Subcutaneous abdominal adipose tissue (tissue), 5 donors: Measurements from ENCODE around the gene SDCBP2.
"Not testable (repeated sequence)": the region's sequence is repeated elsewhere in the genome, so short reads cannot be mapped to it uniquely, and the experiment has no call there.

ENCODE experiments used
- H3K27ac ChIP-seq: one replicate; pipeline ENCODE4 v1.7.0; 2013; ENCODE audit warnings: low read depth, mild to moderate bottlenecking, inconsistent platforms, low read length, moderate library complexity
- H3K27me3 ChIP-seq, 5 donors: one replicate each; pipeline ENCODE4 v1.7.0; 2013; ENCODE audit warnings: low read length in 5 of 5, inconsistent platforms in 1 of 5; ENCODE audit not compliant: control insufficient read depth in 5 of 5, insufficient read depth in 4 of 5
- H3K36me3 ChIP-seq, 5 donors: one replicate each; pipeline ENCODE4 v1.7.0; 2013; ENCODE audit warnings: low read length in 5 of 5; ENCODE audit not compliant: control insufficient read depth in 5 of 5, insufficient read depth in 5 of 5
- H3K4me1 ChIP-seq, 5 donors: one replicate each; pipeline ENCODE4 v1.7.0; 2013; ENCODE audit warnings: low read length in 5 of 5, mild to moderate bottlenecking in 3 of 5, moderate library complexity in 1 of 5; ENCODE audit not compliant: control insufficient read depth in 5 of 5, insufficient read depth in 5 of 5
- H3K4me3 ChIP-seq, 5 donors: one replicate each; pipeline ENCODE4 v1.7.0; 2013; ENCODE audit warnings: low read length in 5 of 5, low read depth in 1 of 5
- H3K9ac ChIP-seq, 5 donors: one replicate each; pipeline ENCODE4 v1.7.0; 2013; ENCODE audit warnings: low read length in 5 of 5, mild to moderate bottlenecking in 4 of 5, moderate library complexity in 3 of 5
- H3K9me3 ChIP-seq, 5 donors: one replicate each; pipeline ENCODE4 v1.7.0; 2013; ENCODE audit warnings: low read length in 5 of 5; ENCODE audit not compliant: control insufficient read depth in 5 of 5
- donor health status: healthy.
- donor health status: healthy.
- donor health status: healthy.
- donor health status: healthy.
- donor health status: healthy.

SDCBP2 gene

GRCh38 chr20:1362484-1362883 lies 33.5 kb upstream of the SDCBP2 start:
- H3K27ac ChIP-seq: no peak overlapping the region
- H3K4me3 ChIP-seq: no peak overlapping the region
- H3K36me3 ChIP-seq: peaks cover 16 to 41% (median 30%) of the 10 kb centered on the region in 5 donors
- H3K9ac ChIP-seq: no peak overlapping the region
- peaks cover 0 to 6% (median 0%) of the 10 kb centered on the region in 5 donors for H3K4me1 ChIP-seq
- peaks cover 0 to 3% (median 0%) of the 10 kb centered on the region in 5 donors for H3K9me3 ChIP-seq
- no peaks in the 10 kb centered on the region for H3K27me3 ChIP-seq

- Histone ChIP-seq H3K27ac (no peak overlapping the region), H3K4me3 (no peak overlapping the region), H3K4me1 (peaks cover 0 to 6% (median 0%) of the 10 kb centered on the region in 5 donors), H3K27me3 (no peaks in the 10 kb centered on the region), H3K36me3 (peaks cover 16 to 40% (median 27%) of the 10 kb centered on the region in 5 donors), H3K9me3 (no peaks in the 10 kb centered on the region), H3K9ac (no peak overlapping the region)
Measured at GRCh38 chr20:1360094-1360846, 31.3 kb upstream of the SDCBP2 start.

GRCh38 chr20:1357921-1358671 lies 29.2 kb upstream of the SDCBP2 start:
- Histone ChIP-seq H3K27ac (no peak overlapping the region), H3K4me3 (no peak overlapping the region), H3K9ac (no peak overlapping the region), H3K4me1 (no peaks in the 10 kb centered on the region), H3K9me3 (peaks cover 0 to 4% (median 0%) of the 10 kb centered on the region in 5 donors), H3K36me3 (peaks cover 16 to 41% (median 33%) of the 10 kb centered on the region in 5 donors), H3K27me3 (no peaks in the 10 kb centered on the region)

- H3K9me3 ChIP-seq: peaks cover 0 to 4% (median 0%) of the 10 kb centered on the region in 5 donors
- H3K4me1 ChIP-seq: no peaks in the 10 kb centered on the region
- no peak overlapping the region for H3K4me3 ChIP-seq
- peaks cover 4 to 17% (median 16%) of the 10 kb centered on the region in 5 donors for H3K36me3 ChIP-seq
- no peaks in the 10 kb centered on the region for H3K27me3 ChIP-seq
- H3K27ac ChIP-seq: no peak overlapping the region
- no peak overlapping the region for H3K9ac ChIP-seq
Measured at GRCh38 chr20:1353956-1354355, 25.0 kb upstream of the SDCBP2 start.

- no peaks in the 10 kb centered on the region for H3K27me3 ChIP-seq
- peaks cover 0 to 8% (median 0%) of the 10 kb centered on the region in 5 donors for H3K4me1 ChIP-seq
Measured at GRCh38 chr20:1346315-1346969, 17.5 kb upstream of the SDCBP2 start.

GRCh38 chr20:1345756-1346093 lies 16.8 kb upstream of the SDCBP2 start:
- H3K27me3 ChIP-seq: no peaks in the 10 kb centered on the region
- peaks cover 0 to 8% (median 0%) of the 10 kb centered on the region in 5 donors for H3K4me1 ChIP-seq
- no peak overlapping the region for H3K4me3 ChIP-seq
- peaks cover 0 to 4% (median 0%) of the 10 kb centered on the region in 5 donors for H3K36me3 ChIP-seq
- no peak overlapping the region for H3K27ac ChIP-seq
- no peak overlapping the region for H3K9ac ChIP-seq
- H3K9me3 ChIP-seq: peaks cover 0 to 9% (median 4%) of the 10 kb centered on the region in 5 donors

More at GRCh38 chr20:1346315-1346969, 17.5 kb upstream of the SDCBP2 start:
- no peak overlapping the region for H3K4me3 ChIP-seq
- H3K36me3 ChIP-seq: peaks cover 0 to 4% (median 0%) of the 10 kb centered on the region in 5 donors
- peaks cover 0 to 9% (median 4%) of the 10 kb centered on the region in 5 donors for H3K9me3 ChIP-seq
- H3K9ac ChIP-seq: no peak overlapping the region
- no peak overlapping the region for H3K27ac ChIP-seq

- H3K4me3 ChIP-seq: no peak overlapping the region
- H3K9ac ChIP-seq: no peak overlapping the region
- no peaks in the 10 kb centered on the region for H3K27me3 ChIP-seq
- H3K9me3 ChIP-seq: peaks cover 0 to 9% (median 4%) of the 10 kb centered on the region in 5 donors
- no peaks in the 10 kb centered on the region for H3K36me3 ChIP-seq
- peaks cover 0 to 8% (median 0%) of the 10 kb centered on the region in 5 donors for H3K4me1 ChIP-seq
- H3K27ac ChIP-seq: no peak overlapping the region
Measured at GRCh38 chr20:1345030-1345755, 16.3 kb upstream of the SDCBP2 start.

GRCh38 chr20:1343446-1344124 lies 14.6 kb upstream of the SDCBP2 start:
- H3K9me3 ChIP-seq, H3K4me3 ChIP-seq, H3K9ac ChIP-seq, H3K27ac ChIP-seq, H3K27me3 ChIP-seq, H3K36me3 ChIP-seq: not testable (repeated sequence)
- peaks cover 0 to 12% (median 4%) of the 10 kb centered on the region in 5 donors for H3K4me1 ChIP-seq

GRCh38 chr20:1341561-1342265 lies 12.8 kb upstream of the SDCBP2 start:
- Histone ChIP-seq H3K9ac (no peak overlapping the region), H3K4me1 (peaks cover 0 to 31% (median 19%) of the 10 kb centered on the region in 5 donors), H3K9me3 (no peaks in the 10 kb centered on the region), H3K36me3 (no peaks in the 10 kb centered on the region), H3K27me3 (no peaks in the 10 kb centered on the region), H3K27ac (no peak overlapping the region), H3K4me3 (no peak overlapping the region)
